GM21786 (cell line): ENCODE measurements around the gene ASB4.
"Not testable (repeated sequence)": the region's sequence is repeated elsewhere in the genome, so short reads cannot be mapped to it uniquely, and the experiment has no call there.

Experiments
- ATAC-seq: cut with Tn5 transposase; IDR thresholded peaks from one replicate; pipeline ENCODE4 v1.9.1; 2021; ENCODE audit not compliant: unreplicated experiment

Gene ASB4

DNA sequence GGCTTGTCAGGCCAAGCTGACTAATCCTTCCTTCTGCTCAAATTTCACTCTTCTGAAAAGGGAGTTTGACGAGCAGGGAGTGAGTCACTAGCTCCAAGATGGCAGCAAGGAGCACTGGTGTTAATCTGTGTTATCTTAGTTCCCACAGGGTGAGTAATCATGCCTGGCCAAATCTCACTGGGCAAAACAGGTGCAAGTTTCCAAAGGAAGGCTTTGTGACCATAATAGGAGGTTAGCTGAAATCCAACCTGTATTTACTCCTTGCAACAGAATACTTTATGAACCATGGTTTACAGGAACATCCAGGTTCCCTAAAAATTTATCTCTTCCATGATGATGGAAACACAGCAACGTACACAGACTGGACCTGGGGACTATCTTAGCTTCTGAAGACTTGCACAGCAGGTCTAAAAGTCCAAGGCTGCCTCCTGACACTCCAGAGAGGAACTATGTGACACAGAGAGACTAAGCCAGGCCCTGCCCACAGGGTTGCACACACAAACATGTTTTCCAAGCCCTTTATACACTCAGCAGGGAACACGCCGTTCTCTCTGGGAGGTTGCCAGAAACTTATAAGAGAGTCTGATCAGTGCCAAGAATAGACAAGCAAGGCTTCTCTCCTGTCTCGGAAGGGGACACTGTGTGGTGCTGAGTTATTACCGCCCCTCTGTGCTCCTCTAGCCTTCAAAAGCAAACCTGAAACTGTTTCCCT, 64.2 kb downstream of the ASB4 start:
- ATAC-seq: no peak

DNA sequence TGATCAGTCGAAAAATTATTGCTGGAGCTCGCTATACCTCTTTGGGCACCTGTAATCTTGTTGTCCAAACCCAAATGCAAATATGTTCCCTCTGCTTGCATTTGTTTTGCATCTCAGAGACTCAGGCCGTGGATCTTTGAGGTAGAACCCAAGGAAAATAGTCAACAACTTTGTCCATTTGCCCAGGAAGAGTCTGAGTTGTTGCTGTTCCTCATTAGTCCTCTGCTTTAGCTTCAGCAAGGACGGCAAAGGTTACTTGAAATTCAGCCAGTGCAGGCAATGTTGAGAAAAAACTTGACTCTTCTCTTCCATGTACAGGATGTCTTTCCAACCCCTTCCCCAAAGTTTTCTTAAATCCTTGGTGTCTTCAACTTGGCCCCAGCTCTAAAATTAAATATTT, 64.8 kb downstream of the ASB4 start:
- no peak for ATAC-seq

DNA sequence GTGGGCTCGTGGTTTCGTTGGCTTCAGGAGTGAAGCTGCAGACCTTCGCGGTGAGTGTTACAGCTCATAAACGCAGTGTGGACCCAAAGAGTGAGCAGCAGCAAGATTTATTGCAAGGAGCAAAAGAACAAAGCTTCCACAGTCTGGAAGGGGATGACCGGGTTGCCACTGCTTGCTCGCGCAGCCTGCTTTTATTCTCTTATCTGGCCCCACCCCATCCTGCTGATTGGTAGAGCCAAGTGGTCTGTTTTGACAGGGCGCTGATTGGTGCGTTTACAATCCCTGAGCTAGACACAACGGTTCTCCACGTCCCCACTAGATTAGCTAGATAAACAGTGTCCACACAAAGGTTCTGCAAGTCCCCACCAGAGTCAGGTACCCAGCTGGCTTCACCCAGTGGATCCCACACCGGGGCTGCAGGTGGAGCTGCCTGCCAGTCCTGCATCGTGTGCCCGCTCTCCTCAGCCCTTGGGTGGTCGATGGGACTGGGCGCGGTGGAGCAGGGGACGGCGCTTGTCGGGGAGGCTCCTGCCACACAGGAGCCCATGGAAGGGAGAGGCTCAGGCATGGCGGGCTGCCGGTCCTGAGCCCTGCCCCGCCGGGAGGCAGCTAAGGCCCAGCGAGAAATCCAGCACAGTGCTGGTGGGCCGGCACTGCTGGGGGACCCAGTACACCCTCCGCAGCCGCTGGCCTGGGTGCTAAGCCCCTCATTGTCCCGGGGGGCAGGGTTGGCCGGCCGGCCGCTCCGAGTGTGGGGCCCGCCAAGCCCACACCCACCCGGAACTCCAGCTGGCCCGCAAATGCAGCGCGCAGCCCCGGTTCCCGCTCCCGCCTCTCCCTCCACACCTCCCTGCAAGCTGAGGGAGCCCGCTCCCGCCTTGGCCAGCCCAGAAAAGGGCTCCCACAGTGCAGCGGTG, 66.5 kb downstream of the ASB4 start:
- ATAC-seq: not testable (repeated sequence)

DNA sequence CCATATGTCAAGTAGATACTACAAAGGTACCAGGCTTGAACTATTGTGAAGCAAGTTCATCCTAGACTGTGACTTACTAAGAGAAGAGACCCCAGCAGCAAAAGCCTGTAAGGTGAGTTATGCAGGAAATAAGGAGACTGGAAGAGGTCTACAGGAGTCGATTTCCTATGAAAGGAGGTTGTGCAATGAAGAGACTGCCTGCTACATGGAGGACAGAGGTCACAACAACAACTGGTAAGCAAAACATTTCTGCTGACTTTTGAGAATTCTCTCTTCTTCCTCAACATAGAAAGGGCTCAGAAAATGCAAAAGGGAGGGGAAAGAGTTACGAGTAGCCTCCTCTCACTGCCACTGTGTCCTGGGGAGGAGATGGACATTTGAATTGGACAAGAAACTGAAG, 68.2 kb downstream of the ASB4 start:
- ATAC-seq: no peak

DNA sequence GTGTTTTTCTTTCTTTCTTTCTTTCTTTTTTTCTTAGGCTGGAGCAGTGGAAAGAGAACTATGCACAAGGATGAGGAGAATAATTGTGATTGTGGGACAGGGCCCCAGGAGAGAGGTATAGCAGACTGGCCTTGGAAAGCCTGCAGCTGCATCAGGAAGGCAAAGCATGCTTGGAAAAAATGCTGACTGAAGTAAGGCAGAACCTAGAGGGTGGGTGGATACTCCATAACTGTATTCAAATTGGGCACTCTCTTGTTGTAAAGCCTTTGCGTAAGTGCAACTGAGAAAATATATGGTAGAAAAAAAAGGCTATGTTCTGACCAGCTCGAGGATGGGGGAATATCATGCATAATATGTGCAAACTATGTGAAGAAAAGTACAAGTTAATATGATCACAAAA, 71.0 kb downstream of the ASB4 start:
- ATAC-seq: no peak

DNA sequence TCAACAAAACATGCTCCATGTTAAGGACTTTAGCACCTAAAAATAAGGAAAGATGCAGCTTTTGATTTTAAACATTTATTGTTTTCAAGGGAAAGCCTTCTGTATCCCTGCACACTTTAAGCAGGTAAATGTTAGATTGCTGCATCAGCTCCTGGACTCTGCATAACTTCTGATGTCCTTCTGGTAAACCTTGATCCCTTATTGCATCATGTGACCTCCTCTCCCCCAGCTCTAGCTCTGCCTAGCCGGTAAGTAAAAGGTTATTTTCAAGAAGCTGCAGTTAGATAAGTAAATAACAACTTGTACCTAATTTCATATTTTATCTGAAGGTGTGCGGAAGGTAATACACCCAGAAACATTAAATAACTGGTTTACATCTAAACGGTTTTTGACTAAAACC, 73.1 kb downstream of the ASB4 start:
- no peak for ATAC-seq

DNA sequence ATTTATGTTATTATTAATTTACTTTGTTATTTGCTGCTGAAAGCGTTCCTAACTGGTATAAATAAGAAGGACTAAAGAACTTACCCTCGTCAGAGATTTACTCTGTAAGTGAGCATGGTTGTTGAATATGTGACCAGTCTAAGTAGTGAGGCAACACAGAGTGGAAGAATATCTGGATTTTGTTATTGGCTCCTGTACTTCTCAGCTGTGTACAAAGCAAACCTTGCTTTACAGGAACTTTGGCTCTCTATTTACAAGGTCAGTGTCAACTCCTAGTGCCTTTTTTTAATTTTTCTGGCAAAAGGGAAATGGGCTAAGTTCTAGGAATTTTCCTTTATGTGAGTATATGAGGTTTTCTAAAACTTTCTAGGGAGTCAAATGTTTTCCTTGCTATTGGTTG, 74.9 kb downstream of the ASB4 start:
- ATAC-seq: no peak

DNA sequence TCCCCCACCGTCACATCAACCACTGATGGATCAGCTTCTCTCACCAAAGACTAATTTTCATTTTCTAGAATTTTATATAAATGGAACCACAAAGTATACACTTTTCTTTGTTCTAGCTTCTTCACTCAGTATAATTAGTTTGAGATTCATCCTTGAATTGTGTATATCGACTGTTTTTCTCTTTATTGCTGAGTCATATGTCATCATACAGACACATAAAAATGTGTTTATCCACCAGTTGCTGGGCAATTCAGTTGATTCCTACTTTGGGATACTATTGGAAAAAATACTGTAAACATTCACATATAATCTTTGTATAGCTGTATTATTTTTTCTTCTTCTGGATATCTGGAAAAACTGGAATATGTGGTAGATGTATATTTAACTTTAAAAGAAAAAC, 84.0 kb downstream of the ASB4 start:
- no peak for ATAC-seq

DNA sequence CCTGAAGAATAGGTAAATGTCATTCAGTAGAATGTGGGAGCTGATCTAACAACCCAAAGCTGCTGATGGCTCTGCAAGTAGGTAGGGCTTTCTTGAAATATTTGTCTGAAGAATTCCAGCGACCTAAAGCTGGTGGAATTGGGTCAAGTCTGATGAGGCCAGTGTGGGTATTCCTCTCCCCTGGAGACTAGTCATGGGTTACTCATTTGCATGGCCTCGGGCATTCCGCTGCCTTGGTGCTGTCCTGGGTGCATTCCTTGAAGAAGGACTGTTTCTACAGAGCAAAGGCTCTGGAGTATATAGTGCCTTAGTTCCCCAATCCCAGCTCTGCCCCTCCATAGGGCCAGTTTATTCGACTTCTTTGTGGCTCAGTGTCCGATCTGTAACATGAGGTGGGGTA, 91.4 kb downstream of the ASB4 start:
- no peak for ATAC-seq

DNA sequence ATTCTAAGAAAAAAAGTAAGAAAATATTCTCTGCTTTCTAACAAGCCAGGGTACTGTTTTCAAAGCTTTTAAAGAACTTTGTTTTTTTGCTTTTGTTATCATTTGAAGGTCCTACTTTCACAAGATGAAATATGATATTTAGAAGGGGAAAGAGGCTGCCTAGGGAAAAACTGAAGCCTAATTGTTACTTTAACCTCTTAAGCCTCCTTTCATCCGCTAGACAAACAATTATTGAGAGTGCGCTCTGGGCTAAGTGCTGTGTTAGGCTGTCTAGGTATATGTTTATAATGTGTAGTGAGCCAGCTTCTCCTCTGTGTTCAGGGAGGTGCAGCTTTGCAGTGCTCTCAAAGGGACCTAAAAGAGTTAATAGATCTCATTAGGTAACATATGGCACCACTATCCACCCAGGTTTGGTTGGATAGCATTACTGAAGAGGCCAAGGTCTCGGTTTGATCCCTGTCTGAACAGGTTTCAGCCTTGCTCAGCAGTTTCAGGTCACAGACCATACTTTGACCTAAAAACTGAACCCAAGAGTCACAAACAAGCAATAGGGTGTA, 92.6 kb downstream of the ASB4 start:
- no peak for ATAC-seq

DNA sequence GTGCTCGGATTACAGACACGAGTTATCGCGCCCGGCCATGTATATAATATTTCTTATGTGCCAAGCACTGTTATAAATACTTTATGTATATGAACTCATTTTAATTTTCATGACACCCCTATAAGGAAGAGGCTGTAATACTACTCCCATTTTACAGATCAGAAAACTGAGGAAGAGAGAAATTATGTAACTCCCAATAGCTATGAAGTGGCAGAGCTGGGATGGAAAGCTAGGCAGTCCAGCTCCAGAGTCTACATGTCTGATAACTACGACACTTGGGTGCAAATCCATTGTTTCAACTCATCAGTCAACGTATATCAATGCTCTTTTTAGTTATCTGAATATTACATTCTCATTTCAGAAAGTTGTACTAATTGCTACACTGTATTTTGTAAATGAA, 93.6 kb downstream of the ASB4 start:
- no peak for ATAC-seq

DNA sequence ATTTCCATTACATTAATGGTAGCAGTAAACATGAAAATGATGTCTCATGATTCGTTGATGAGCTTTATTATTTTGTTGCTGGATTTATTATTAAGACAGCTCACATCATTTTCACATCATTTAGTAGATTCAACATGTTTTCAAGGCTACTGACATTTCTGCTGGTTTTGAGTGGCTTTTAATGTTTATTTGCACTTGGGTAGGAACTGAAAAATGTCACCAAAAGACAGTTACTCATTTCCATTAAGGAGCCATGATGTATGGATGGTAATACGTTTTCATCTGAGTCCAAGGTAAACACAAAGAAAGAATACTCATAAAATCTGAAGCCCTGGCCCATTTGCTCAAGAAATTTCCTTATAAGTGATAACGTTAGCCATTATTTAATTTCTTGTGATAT, 95.7 kb downstream of the ASB4 start:
- ATAC-seq: no peak

DNA sequence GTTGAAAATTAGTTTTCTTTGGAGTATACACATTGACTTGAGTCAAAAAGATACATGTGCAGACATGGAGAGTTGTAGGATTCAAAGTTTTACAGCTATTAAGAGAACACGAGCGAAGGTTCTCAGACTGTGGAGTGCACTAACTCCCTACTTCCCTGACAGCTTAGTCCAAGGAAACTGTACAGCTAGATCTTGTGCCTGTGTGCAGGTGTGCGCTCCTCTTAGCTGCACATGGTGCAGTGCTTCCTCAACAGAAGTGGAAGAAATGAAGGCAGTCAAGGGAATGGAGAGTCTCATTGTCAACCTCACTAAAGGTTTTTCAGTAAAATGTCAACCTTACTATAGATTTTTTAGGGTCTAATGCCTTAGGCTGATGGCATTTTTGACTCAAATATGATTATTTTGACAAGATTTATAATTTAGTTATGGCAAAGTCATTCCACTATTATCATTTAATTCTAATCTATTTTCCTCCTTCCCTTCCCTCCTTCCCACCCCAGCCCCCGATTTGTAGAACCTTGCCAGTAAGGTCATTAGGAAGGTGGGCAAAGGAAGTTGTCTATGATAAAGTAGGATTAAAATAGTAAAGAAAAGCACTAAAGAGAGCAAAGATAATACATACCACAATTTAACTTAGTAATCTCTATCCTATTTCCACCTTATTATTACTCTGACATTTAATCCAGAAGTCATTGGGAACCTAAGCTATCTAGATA, 97.0 kb downstream of the ASB4 start:
- no peak for ATAC-seq

DNA sequence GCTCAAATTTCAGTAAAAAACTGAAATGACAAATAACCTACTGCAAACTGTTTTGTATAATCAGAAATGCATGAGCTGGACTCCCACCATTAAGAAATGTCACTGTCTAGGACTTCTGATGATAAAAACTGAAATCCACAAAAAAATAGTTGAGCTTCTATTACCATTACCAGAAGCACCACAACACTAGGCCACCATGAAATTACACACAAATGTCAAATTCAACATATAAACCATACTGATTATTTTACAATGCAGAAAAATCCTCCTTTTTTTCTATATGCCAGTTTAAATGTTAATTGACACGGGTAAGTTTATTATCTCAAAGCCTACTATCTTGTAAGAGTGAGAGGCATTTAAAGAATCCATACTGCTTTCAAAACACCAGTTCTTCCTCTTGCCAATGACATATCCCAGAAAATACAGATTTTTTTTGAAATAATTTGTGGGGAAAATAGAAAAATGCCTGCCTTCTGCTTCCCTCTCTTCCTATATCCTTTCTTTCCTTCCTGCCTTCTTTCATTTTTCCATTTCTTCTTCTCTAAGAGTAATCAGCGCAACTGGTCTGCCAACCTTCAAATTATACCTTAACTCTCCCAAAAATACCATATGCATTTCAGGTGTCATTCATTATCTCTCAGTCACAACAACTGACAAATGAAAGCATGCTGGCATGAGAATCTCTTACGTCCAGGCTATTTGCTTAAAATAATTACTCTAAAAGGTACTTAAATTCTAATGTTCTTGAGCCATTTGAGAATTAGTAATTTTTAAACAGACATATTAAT, 98.3 kb downstream of the ASB4 start:
- no peak for ATAC-seq

DNA sequence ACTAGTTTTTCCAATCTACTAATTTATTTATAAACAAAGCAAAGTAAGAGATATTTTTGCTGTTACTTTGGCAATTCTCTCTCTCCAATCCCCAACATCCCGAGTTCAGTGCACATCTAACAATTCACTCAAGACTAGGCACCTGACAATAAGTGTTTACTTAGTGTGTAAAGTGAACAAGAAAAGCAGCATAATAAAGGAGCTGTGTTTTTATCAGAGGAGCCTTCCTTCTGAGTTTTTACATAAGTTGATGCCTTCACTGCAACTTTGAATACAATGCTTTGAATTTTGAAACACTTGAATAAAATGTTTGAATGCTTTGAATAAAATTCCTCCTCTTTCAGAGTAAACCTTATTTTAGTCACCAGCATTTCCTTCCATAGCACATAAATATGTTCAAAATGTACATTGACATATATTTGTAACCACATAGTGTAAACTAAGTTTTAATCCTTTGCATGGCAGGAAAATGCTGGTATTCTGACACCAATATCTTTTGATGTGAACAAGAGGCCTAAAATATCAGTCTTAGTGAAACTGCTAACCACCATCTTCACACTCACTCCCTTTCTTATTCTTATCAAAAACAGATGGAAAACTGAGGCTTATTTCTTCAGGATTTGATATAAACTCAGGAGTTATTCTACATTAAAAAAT, 99.2 kb downstream of the ASB4 start:
- ATAC-seq: no peak

DNA sequence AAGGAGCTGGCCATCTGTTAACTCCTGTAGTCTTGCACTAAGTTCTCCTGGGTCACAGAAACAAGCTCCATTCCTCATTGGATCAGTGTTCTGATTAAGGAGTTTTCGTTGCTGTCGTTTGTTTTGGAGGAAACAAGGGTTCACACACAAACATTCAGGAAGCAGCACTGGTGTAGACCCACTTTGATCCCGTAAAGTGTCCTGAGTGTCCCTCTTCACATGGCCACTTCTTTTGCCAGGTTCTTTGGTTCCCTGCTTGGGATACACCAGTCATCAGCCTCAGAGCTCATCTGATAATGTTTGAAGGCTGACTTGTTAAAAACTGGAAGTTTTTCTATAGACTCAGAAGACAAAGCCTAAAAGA, 99.7 kb downstream of the ASB4 start:
- ATAC-seq: no peak

DNA sequence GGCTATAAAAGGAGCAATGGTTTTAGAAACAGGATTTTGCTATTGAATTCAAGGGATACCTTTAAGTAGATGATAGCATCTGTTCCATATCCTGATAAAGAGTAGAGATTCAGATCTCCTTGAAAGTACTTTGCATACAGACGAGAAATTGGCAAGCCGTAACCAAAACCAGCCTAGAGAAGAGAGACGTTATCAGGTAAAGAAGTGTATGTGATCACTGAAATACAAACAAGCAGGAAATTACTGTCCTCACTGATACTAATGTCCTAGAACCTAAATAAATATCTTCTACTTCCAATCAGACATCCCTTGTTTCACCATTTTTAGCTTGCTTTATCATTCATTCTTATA, 101.2 kb downstream of the ASB4 start:
- ATAC-seq: no peak

DNA sequence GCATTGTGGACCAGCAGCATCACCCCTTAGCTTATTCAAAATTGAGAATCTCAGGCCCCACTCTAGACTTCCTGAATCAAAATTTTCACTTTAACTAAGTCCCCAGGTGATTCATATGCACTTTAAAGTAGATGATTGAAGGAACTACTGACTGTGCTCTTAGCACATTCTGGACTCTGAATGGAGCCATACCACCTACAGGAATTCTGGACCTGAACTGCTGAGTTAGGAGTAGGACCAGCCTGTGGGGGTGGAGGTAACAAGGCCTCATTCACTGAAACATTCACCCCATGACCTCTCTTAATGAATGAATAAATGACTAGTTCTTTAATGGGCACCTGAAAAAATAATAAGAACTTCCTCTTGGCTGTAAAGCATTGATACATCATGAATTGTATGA, 103.3 kb downstream of the ASB4 start:
- no peak for ATAC-seq

DNA sequence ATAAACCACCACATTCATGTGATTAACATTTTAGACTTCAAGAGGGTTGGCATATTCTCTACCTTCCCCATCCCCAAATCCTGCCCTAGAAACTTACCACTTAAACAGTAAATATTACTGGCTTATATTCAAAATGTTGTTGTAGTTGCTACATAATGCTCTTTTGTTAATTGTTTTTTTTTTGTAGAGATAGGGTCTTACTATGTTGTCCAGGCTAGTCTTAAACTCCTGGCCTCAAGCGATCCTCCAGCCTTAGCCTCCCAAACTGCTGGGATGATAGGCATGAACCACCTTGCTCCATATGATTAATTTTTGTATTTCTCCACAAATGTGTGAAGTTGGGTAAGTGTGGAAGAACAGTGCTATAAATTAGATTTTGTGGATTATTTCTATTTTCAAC, 104.0 kb downstream of the ASB4 start:
- no peak for ATAC-seq
